Transverse colon (tissue), 4 donors: ENCODE results near the gene IL19.

Experiments
- CTCF ChIP-seq, 5 experiments: fragments of 200-600 bp in 3 of 5; fragments of 450-650 bp in 2 of 5; sonication (generic) in 3 of 5; IDR thresholded peaks; 1 replicate in 2 of 5; 2 replicates in 3 of 5; pipeline ENCODE4 v1.5.1; 2016 to 2017; ENCODE audit warnings: antibody characterized with exemption in 5 of 5, inconsistent platforms in 3 of 5, mild to moderate bottlenecking in 2 of 5, moderate library complexity in 1 of 5
- EP300 ChIP-seq: sonication (generic); formaldehyde crosslinking; IDR thresholded peaks from one replicate; pipeline ENCODE4 v1.6.1; 2017; ENCODE audit warnings: antibody characterized with exemption, low read depth
- POLR2A ChIP-seq: fragments of 450-650 bp; IDR thresholded peaks from one replicate; pipeline ENCODE4 v1.6.1; 2016; ENCODE audit warnings: antibody characterized with exemption, mild to moderate bottlenecking, moderate library complexity
- POLR2AphosphoS5 ChIP-seq, 3 donors: sonication (generic); formaldehyde crosslinking; IDR thresholded peaks; one replicate each; pipeline ENCODE4 v1.6.1; 2016; ENCODE audit warnings: antibody characterized with exemption in 3 of 3

GRCh38 chr1:206882555-206882954 is 112.0 kb downstream of the IL19 start:
- peak in 1 of 5 experiments; percentile 11 for TF ChIP-seq CTCF (IDR thresholded peaks at IDR 0.05)
- TF ChIP-seq POLR2A, result no peak
- TF ChIP-seq EP300, result no peak
- TF ChIP-seq POLR2AphosphoS5 (IDR thresholded peaks at IDR 0.05), result no peak
